Vagina (tissue), 2 donors: ENCODE measurements around the gene BNIP3. TPM values are rescaled to one million over a fixed set of nuclear protein-coding genes. Genes with fewer than 3 reads are reported as not detected.

Experiments used
- DNase-seq, 2 donors: peaks; one replicate each; pipeline ENCODE4 v3.0.0-alpha.2; 2017; ENCODE audit errors: extremely low spot score in 2 of 2
- H3K27ac ChIP-seq: fragments of 200-600 bp; sonication (generic); one replicate; pipeline ENCODE4 v1.5.1; 2019
- H3K27me3 ChIP-seq: fragments of 200-600 bp; sonication (generic); one replicate; pipeline ENCODE4 v1.5.1; 2019
- H3K36me3 ChIP-seq, 2 donors: fragments of 200-600 bp; sonication (generic); one replicate each; pipeline ENCODE4 v1.5.1; 2017 to 2019
- H3K4me1 ChIP-seq: fragments of 200-600 bp; sonication (generic); one replicate; pipeline ENCODE4 v1.5.1; 2019
- H3K4me3 ChIP-seq, 2 donors: fragments of 200-600 bp; sonication (generic); 1 replicate in 1 of 2; 2 replicates in 1 of 2; pipeline ENCODE4 v1.5.1; 2016 to 2019
- H3K9me3 ChIP-seq: fragments of 200-600 bp; sonication (generic); one replicate; pipeline ENCODE4 v1.5.1; 2019
- POLR2A ChIP-seq, 2 donors: fragments of 450-650 bp; IDR thresholded peaks; one replicate each; pipeline ENCODE4 v1.6.1; 2017; ENCODE audit warnings: antibody characterized with exemption in 2 of 2, mild to moderate bottlenecking in 2 of 2, moderate library complexity in 2 of 2
- POLR2AphosphoS5 ChIP-seq, 2 donors: sonication (generic); formaldehyde crosslinking; IDR thresholded peaks; one replicate each; pipeline ENCODE4 v1.9.0; 2017; ENCODE audit warnings: antibody characterized with exemption in 2 of 2, mild to moderate bottlenecking in 2 of 2, low read depth in 1 of 2; ENCODE audit not compliant: insufficient read depth in 1 of 2
- intact Hi-C: fragments of 100-400 bp; cut with DNase I; formaldehyde crosslinking; loops from one replicate; pipeline ENCODE4 v1.15.1; 2023
- total RNA-seq: library from RNA; depleted of rRNA; stranded (reverse); fragments of >200 nt; gene quantifications from one replicate; pipeline ENCODE4 v1.2.3, GENCODE V29; 2016
- TF ChIP-seq, protein P1 (sequence below), 3 experiments: fragments of 450-650 bp in 2 of 3; fragments of 200-600 bp in 1 of 3; sonication (generic) in 1 of 3; IDR thresholded peaks; one replicate each; pipeline ENCODE4 v1.5.1; 2017 to 2019; ENCODE audit warnings: antibody characterized with exemption in 3 of 3, mild to moderate bottlenecking in 2 of 3, moderate library complexity in 2 of 3

BNIP3 gene
- total RNA-seq, 1 donor from 2014 or later = 40.8 TPM

DNA sequence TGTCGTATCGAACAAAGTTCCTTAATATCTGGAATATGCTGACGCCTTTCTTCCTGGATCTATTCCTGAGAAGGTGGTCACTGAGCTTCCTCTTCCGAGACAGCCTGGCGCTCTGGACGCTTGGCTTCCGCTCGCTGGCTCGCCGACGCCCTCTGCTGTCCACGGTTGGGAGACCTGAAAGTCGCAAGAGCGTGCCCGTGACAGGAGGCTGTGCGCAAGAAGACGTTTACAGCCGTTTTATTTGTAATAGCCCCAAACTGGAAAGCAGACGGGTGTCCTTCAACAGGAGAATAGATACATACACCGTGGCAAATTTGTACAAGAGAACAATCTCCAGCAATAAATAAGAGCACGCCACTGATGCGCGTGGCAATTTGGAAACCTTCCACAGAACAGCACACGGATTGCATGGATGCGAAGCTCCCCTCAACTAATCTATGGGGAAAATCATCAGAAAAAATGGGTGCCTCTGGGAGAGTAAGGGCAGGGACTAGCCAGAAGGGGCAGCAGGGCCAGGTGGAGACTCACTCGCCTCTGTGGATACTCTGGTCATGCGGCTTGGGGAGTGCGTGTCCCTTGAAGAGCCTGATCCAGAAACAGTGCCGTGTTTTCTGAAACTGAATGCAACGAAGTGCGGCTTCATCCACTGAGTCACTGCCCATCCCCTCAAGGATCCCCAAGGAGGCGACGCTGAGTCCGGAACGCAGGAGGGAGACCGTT lies 41.5 kb upstream of the BNIP3 start:
- no peak for DNase-seq
- intact Hi-C loops = loop anchor here (5.0 kb wide), 1 partner anchor 136 kb away; no protein-coding TSS in a partner anchor

DNA sequence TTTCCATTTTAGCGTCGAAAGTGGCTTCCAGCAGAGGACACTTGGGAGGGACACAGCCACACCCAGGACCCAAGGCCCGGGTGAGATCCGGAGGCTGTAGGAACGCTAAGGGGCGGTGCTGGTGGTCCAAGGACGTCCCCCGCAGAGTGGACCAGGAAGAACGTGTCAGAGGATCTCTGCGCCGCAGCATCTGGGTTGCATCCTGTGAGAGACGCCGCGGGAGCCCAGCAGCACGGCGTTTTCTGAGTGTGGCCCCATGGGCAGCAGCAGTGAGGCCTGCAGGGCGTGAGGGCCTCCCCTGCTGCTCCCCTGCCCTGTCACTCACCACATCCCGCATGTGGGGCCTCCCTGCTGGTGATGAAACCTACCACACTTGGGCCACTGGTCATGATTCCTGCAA lies 40.5 kb upstream of the BNIP3 start:
- no peak overlapping the region for H3K27ac ChIP-seq
- TF ChIP-seq, protein P1, sequence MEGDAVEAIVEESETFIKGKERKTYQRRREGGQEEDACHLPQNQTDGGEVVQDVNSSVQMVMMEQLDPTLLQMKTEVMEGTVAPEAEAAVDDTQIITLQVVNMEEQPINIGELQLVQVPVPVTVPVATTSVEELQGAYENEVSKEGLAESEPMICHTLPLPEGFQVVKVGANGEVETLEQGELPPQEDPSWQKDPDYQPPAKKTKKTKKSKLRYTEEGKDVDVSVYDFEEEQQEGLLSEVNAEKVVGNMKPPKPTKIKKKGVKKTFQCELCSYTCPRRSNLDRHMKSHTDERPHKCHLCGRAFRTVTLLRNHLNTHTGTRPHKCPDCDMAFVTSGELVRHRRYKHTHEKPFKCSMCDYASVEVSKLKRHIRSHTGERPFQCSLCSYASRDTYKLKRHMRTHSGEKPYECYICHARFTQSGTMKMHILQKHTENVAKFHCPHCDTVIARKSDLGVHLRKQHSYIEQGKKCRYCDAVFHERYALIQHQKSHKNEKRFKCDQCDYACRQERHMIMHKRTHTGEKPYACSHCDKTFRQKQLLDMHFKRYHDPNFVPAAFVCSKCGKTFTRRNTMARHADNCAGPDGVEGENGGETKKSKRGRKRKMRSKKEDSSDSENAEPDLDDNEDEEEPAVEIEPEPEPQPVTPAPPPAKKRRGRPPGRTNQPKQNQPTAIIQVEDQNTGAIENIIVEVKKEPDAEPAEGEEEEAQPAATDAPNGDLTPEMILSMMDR (IDR thresholded peaks at IDR 0.05) = no peak
- TF ChIP-seq POLR2A (IDR thresholded peaks at IDR 0.05) (no peak), POLR2AphosphoS5 (IDR thresholded peaks at IDR 0.05; ENCODE audit: insufficient read depth in 1 of 2, low read depth in 1 of 2) (no peak)
- intact Hi-C loops = loop anchor here (5.0 kb wide), 1 partner anchor 135 kb away; no protein-coding TSS in a partner anchor
- H3K27me3 ChIP-seq = no peaks in the 10 kb centered on the region
- no peak for DNase-seq
- peaks cover 6% of the 10 kb centered on the region for H3K4me1 ChIP-seq
- H3K4me3 ChIP-seq = no peak overlapping the region
- H3K9me3 ChIP-seq = no peaks in the 10 kb centered on the region
- H3K36me3 ChIP-seq = no peaks in the 10 kb centered on the region

More for the DNA sequence above, 41.5 kb upstream of the BNIP3 start:
- TF ChIP-seq POLR2A (IDR thresholded peaks at IDR 0.05) = no peak
- peak; percentile 17 to 57 for TF ChIP-seq POLR2AphosphoS5 (IDR thresholded peaks at IDR 0.05; ENCODE audit: insufficient read depth in 1 of 2, low read depth in 1 of 2)
- TF ChIP-seq, protein P1 (IDR thresholded peaks at IDR 0.05) = peak; percentile 67 to 95 (median 85)
- Histone ChIP-seq H3K4me1 (peaks cover 6% of the 10 kb centered on the region), H3K4me3 (peak overlapping the region; percentile 10 to 36), H3K27me3 (no peaks in the 10 kb centered on the region), H3K36me3 (no peaks in the 10 kb centered on the region), H3K9me3 (no peaks in the 10 kb centered on the region), H3K27ac (no peak overlapping the region)

DNA sequence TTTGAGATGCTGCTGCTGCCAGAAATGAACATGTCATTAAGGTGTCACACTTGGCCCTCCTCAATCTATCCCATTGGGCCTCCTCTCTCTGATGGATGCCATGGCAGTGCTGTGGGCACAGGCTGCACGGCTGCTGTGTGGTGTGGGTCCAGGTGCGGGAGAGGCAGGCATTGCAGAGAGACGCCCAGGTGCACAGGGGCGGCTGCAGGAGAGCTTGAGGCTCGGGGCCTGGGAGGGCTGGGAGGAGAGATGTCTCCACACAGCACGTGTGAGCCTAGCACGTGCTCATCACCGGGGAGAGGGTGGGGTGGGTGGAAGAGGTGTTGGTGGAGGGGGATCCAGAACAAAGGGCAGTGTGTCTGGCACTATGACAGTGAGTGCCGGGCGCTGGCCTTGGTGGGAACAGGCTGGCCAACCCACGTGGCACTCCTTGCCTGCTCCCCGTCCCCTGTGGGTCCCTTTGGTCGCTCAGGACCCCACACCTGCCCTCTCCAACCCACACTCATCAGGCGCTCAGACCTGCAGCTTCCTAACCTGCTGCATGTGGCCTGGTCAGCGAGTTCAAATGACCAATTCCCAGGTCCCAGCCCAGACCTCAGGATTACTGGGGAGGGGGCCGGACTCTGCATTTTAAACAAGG lies 39.9 kb upstream of the BNIP3 start:
- intact Hi-C loops = loop anchor here (5.0 kb wide), 1 partner anchor 134 kb away; no protein-coding TSS in a partner anchor
- TF ChIP-seq POLR2A (IDR thresholded peaks at IDR 0.05) (no peak), POLR2AphosphoS5 (IDR thresholded peaks at IDR 0.05; ENCODE audit: insufficient read depth in 1 of 2, low read depth in 1 of 2) (no peak)
- TF ChIP-seq, protein P1 (IDR thresholded peaks at IDR 0.05) = no peak
- no peaks in the 10 kb centered on the region for H3K27me3 ChIP-seq

GRCh38 chr10:132021046-132021445 lies 39.3 kb upstream of the BNIP3 start:
- H3K27me3 ChIP-seq = no peaks in the 10 kb centered on the region
- no peak overlapping the region for H3K4me3 ChIP-seq
- no peak for DNase-seq
- intact Hi-C loops = loop anchor here (5.0 kb wide), 1 partner anchor 134 kb away; no protein-coding TSS in a partner anchor
- no peaks in the 10 kb centered on the region for H3K9me3 ChIP-seq
- no peak overlapping the region for H3K27ac ChIP-seq
- H3K4me1 ChIP-seq = peaks cover 6% of the 10 kb centered on the region
- no peaks in the 10 kb centered on the region for H3K36me3 ChIP-seq
- TF ChIP-seq, protein P1 (IDR thresholded peaks at IDR 0.05) = no peak
- no peak for TF ChIP-seq POLR2AphosphoS5 (IDR thresholded peaks at IDR 0.05; ENCODE audit: insufficient read depth in 1 of 2, low read depth in 1 of 2)
- TF ChIP-seq POLR2A (IDR thresholded peaks at IDR 0.05) = no peak

More for the DNA sequence above, 39.9 kb upstream of the BNIP3 start:
- no peak for DNase-seq
- no peak overlapping the region for H3K27ac ChIP-seq
- H3K9me3 ChIP-seq = no peaks in the 10 kb centered on the region
- H3K4me1 ChIP-seq = peaks cover 6% of the 10 kb centered on the region
- no peaks in the 10 kb centered on the region for H3K36me3 ChIP-seq
- H3K4me3 ChIP-seq = no peak overlapping the region
